HG03558 (cell line): ENCODE measurements around the gene POSTN.

Experiments used
- ATAC-seq: cut with Tn5 transposase; IDR thresholded peaks from one replicate; pipeline ENCODE4 v1.9.1; 2021; ENCODE audit warnings: moderate number of reproducible peaks; ENCODE audit not compliant: unreplicated experiment; ENCODE audit errors: extremely low read depth

POSTN gene

GRCh38 chr13:37598597-37598996 lies at the start of gene POSTN:
Gene POSTN, minus strand, starts transcription at chr13:37598768. Its CDS starts 42 bp downstream, at chr13:37598726.
- no peak for ATAC-seq

- no peak for ATAC-seq
These were observed 48.6 kb upstream of the POSTN start for GRCh38 chr13:37647031-37647650.

- ATAC-seq, result no peak
These were observed 48.0 kb upstream of the POSTN start for GRCh38 chr13:37646531-37646930.

GRCh38 chr13:37645181-37645740 lies 46.7 kb upstream of the POSTN start:
- ATAC-seq, result no peak

GRCh38 chr13:37641391-37641790 lies 42.8 kb upstream of the POSTN start:
- ATAC-seq, result no peak

- no peak for ATAC-seq
These were observed 41.9 kb upstream of the POSTN start for GRCh38 chr13:37640499-37640898.

GRCh38 chr13:37636701-37637100 lies 38.1 kb upstream of the POSTN start:
- ATAC-seq, result no peak

- ATAC-seq, result no peak
These were observed 33.7 kb upstream of the POSTN start for GRCh38 chr13:37632294-37632693.

- no peak for ATAC-seq
These were observed 28.9 kb upstream of the POSTN start for GRCh38 chr13:37627428-37627827.

GRCh38 chr13:37621811-37622361 lies 23.3 kb upstream of the POSTN start:
- ATAC-seq, result no peak

- ATAC-seq, result no peak
These were observed 20.0 kb upstream of the POSTN start for GRCh38 chr13:37618554-37618953.

- no peak for ATAC-seq
These were observed 18.6 kb upstream of the POSTN start for GRCh38 chr13:37617173-37617572.

GRCh38 chr13:37616131-37616530 lies 17.6 kb upstream of the POSTN start:
- no peak for ATAC-seq

- no peak for ATAC-seq
These were observed 16.7 kb upstream of the POSTN start for GRCh38 chr13:37615276-37615675.

GRCh38 chr13:37613638-37614037 lies 15.1 kb upstream of the POSTN start:
- no peak for ATAC-seq

GRCh38 chr13:37613236-37613635 lies 14.7 kb upstream of the POSTN start:
- no peak for ATAC-seq

GRCh38 chr13:37608750-37609339 lies 10.3 kb upstream of the POSTN start:
- ATAC-seq, result no peak

- ATAC-seq, result no peak
These were observed 4.3 kb upstream of the POSTN start for GRCh38 chr13:37602733-37603381.

GRCh38 chr13:37601648-37602440 lies 3.3 kb upstream of the POSTN start:
- no peak for ATAC-seq

- ATAC-seq, result no peak
These were observed 951 bp upstream of the POSTN start for GRCh38 chr13:37599519-37599918.
